RPMI8226 (cell line): ENCODE measurements around the gene MYH11.
A peak's percentile ranks its signal among the peaks of the same experiment; 100 is the strongest.
"Not testable (repeated sequence)": the region's sequence is repeated elsewhere in the genome, so short reads cannot be mapped to it uniquely, and the experiment has no call there.

ENCODE experiments used
- DNase-seq: peaks from one replicate; pipeline ENCODE4 v3.0.0-alpha.2; 2015

Gene MYH11

DNA sequence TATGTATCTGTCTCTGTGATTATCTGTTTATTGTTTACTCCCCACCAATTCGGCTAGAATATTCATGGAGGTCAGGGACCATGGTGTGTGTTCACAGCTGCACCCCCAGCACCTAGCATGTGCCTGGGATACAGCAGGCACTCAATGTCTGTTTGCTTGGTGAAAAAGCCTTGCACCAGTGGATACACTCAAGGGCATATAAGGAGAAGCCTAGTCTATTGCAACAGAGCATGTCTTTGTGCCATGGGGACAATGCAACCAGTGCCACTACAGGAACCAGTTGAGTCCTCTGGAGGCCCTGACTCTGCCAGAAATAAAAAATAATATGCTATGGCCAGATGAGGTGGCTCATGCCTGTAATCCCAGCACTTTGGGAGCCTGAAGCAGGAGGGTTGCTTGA, 113.2 kb downstream of the MYH11 start:
- DNase-seq, result no peak

DNA sequence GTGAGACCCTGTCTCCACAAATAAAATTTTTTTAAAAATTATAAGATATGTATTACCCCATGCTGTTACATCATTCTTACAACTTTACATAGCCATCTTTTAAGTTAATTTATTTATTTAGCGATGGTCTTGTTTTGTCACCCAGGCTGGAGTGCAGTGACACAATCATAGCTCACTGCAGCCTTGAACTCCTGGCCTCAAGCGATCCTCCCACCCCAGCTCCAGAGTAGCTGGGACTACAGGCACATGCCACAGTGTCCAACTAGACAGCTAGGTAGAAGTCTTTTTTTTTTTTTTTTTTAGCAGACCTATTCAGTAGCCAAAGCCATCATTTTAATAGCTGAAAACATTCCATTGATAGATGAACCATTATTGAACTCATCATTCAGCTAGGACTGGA, 114.1 kb downstream of the MYH11 start:
- DNase-seq, result no peak

DNA sequence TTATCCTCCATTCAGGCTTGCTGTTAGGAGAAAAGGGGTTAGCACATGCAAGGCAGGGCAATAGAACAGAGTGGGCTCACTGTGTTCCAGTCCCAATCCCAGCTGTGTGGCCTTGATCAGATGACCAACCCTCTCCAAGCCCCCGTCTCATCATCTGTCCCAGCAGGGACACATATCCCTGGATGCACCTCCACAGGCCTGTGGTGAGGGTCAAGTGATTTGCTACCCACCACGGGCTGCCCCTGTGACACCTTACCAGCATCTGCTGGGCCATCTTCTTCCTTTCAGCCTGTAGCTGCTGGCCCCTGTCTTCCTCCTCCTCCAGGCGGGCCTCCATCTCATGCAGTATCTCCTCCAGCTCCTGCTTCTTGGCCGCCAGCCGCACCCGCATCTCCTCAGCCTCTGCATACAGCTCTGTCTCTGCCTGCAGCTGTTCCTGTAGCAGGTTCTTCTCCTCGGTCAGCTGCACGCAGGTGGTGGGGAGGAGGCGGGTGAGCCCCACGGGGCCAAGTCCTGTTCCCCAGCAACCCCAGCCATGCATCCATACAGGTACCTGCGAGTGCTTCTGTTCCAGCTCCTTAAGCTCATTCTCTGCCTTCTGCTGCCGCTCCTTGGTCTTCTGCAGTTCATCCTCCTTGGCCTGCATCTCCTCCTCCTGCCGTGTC, 115.5 kb downstream of the MYH11 start:
- no peak for DNase-seq

DNA sequence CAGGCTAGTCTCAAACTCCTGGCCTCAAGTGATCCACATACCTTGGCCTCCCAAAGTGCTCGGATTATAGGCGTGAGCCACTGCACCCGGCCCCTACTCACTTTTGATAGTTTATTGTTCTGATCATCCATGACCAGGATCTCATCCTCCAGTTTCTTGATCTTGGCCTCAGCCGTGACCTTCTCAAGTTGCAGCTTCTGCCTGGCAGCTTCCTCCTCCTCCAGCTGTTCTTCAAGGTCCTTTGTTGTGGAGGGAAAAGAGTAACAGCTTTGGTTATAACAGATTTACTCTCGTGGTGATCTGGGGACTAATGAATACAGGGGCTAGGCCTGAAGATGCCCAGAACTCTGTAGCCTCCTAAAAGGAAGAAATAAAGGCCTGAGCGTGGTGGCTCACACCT, 116.9 kb downstream of the MYH11 start:
- no peak for DNase-seq

DNA sequence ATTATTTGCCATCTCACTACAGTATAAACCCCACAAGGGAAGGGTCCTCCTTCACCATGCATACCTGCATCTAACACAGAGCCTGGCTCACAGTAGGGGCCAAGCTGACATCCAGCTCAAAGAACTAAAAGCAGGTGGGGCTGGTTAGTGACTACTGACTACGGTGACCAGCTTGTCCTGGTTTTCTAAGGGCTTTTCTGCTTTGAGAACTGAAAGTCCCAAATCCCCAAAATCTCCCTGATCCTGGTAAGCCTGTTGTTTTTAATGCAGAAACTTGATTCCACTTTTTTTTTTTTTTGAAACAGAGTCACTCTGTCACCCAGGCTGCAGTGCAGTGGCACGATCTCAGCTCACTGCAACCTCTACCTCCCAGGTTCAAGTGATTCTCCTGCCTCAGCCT, 117.4 kb downstream of the MYH11 start:
- no peak for DNase-seq

DNA sequence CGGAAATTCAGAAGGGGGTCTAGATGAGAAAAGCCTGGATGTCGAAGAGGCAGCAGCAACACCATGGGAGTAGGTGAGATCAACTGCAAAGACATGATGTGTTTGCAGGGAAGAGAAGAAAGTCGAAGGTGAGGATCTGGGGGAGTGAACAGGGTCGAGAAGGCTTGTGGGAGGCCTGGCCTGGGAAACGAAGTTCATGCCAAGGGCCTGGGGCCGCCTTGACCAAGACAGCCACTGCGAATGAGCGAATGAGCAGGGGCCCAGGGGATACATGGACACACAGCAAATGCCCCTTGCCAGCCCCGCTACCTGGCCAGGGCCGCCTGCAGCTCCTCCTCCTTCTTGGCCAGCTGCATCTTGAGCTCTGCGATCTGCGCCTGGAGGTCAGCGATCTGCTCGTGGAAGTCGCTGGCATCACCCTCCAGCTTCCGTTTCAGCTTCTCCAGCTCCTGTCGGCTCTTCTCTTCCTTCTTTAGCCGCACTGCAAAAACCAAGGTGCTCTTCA, 119.6 kb downstream of the MYH11 start:
- no peak for DNase-seq

DNA sequence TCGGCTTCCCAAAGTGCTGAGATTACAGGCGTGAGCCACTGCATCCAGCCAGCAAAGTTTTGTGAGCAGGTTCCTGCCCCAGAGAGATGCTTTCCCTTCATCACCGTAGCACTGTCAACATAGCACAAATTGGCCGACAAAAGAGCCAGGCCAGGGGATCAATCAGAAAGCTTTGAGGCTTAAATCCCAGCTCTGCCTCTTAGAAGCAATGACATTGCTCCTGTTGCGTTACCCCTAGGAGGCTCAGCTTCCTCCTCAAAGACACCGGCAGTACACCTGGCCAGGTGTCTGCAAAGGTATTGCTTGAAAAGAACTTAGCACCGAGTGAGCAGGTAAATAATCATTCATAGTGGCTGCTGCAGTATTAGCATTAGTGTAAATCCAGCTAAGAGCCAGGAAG, 120.3 kb downstream of the MYH11 start:
- no peak for DNase-seq

DNA sequence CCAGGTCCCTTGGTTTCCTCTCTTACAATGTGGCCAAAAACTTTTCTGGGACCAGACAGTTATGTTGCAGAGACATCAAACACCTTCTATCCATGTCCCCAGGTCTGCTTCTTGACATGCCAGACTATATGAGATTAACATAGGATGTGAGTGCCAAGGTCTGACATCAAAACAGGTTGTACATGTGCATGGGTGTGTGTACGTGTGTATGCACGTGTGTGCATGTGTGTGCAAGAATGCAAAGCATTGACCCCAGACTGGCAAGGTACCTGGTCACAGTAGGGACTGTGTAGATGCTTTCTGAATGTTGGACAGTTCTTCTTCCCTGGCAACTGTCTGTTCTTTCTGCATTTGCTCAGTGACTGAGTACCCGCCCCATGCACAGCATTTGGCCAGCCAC, 121.2 kb downstream of the MYH11 start:
- DNase-seq, result no peak

DNA sequence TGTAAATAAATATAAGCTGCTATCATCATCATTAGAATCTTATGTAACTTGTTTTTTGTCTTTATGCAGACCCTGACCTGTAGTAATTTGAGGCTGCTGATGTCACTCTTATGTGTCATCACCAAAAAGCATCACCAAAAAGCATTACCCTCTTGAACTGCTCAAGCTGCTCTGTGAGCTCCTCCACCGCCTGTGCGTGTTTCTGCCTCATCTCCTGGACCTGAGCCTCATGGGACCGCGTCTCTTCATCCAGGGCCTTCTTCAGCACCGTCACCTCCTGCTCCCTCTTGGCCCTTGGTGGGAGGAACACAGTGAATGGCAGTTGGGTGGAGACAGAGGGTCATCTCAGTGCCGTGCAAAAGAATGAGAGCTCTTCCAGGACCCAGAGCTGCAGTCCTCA, 124.4 kb downstream of the MYH11 start:
- DNase-seq, result no peak

DNA sequence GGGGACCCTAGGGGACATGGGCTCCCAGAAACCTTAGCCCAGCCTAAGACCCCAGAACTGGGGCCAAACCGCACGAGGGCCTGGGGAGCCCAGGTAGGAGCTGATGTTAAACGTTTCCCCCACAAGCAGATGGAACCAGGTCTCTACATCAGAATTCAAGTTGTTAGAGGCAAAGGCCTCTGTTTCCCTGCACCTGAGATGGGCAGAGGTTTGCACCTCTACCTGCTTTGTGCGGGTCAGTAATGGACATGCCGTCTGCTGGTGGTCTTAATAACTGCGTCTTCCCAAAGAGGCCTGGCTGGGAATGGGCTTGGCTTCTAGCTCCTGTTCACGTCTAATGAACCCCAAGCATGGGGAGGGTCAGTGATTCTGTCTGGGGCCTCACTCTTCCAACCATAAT, 127.7 kb downstream of the MYH11 start:
- no peak for DNase-seq

DNA sequence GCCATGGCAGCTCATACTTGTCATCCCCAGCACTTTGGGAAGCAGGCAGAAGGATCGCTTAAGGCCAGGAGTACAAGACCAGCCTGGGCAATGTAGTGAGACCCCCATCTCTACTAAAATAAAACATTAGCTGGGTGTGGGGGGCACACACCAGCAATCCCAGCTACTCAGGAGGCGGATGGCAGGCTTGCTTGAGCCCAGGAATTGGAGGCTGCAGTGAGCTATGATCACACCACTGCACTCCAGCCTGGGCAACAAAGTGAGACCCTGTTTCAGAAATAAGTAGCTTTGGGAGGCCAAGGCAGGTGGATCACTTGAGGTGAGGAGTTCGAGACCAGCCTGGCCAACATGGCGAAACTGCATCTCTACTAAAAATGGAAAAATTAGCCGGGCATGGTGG, 129.1 kb downstream of the MYH11 start:
- not testable (repeated sequence) for DNase-seq

DNA sequence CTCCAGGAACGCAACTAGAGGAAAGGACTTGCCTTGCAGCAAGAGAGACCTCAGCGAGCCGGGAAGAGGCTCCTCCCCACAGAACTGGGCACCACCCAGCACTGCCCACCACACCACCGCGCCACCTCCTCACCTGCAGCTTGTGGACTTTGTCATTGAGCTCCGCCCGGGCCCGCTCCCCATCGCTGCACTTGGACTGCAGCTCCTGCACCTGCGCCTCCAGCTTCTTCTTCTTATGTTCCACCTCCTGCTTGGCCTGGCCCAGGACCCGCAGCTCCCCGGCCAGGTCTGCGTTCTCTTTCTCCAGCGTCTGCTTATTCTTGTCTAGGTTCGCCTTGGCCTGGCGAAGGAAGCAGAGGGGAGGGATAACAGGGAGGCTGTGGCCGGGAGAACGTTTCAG, 130.1 kb downstream of the MYH11 start:
- DNase-seq, result no peak

DNA sequence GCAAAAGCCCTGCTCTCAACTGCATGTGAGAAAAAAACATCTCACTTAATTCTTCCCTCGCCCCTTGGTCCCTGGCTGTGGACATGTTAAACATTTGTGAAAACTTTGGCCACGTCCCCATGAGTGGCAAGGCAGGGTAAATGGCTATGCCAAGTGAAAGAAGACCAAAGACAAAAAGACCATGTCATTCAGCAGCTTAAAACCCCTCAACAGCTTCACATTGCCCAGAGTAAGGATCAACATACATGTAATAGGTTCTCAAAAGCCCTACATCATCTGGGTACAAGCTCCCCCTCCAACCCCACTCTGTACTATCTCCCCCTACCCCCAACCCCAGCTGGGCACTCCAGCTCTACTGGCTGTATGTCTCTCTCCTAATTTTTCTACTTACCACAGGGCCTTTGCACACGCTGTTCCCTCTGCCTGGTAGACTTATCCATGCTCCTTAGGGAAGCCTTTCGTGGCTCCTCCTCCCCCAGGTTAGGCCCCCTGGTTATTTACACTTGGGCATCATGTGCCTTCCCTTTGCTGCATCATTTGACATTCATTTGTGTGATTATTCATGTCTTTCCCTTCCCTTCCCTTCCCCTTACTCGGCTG, 131.1 kb downstream of the MYH11 start:
- DNase-seq, result no peak

DNA sequence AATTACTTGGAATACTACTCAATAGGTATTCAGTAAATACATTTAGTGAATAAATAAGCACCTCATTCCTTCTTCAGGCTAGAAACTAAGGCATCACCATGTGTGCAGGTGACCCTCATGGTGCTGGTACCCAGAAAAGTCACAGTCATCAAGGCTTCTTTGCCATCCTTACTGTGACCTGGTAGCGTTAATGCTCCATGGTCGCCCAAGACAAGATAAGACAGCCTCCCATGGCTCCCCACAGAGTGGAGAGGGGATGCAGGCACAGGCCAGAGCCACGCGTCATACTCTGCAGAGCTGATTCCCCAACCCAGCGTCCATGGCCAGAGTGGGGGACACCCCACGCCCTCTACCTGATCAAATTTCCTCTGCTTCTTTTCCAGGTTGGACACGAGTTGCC, 133.0 kb downstream of the MYH11 start:
- no peak for DNase-seq

DNA sequence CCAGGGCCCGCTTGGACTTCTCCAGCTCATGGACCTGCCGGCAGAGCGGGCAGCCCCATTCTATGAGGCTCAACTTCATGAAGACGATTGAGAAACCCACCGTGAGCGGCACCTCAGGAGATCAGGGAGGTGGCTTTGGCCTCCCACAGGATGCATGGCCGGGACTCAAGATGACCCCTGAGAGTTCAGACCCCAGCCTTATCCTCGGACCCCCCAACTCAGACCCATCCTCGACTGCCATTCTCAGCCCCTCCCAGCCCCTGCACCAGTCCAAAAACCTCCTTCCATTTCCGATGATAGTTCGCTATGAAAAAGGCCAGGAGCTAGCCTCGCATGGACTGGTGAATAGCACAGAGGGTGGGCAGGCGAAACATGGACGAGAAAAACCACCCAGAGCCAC, 135.8 kb downstream of the MYH11 start:
- DNase-seq, result no peak

DNA sequence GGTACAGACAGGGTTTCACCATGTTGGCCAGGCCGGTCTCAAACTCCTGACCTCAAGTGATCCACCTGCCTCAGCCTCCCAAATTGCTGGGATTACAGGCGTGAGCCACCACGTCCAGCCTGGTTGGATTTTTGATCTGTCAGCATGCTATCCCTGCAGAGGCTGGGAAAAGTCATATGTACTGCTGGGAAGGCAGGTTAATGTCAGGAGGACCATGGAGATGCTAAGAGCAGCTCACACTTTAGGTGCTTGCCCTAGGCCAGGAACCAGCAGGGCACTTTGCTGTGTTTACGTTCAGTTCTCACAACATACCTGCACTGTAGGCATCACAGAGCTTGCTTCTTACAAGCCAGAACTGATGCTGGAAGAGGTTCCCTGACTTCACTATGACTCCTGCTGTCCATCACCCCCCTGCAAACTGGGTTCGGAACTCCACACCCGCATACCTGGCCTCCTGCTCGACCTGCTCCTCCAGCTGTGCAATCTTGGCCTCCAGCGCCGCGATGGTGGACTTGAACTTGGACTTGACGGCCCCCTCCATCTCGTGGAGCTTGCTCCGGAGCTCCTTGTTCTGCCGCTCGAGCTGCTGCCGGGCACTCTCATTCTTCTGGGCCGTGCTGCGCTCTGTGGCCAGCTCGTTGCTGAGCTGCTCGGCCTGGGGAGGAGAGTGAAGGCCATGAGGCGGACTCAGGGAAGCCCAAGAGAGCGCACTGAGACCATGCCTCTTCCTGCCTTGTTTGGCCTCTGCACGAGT, 140.0 kb downstream of the MYH11 start:
- no peak for DNase-seq

DNA sequence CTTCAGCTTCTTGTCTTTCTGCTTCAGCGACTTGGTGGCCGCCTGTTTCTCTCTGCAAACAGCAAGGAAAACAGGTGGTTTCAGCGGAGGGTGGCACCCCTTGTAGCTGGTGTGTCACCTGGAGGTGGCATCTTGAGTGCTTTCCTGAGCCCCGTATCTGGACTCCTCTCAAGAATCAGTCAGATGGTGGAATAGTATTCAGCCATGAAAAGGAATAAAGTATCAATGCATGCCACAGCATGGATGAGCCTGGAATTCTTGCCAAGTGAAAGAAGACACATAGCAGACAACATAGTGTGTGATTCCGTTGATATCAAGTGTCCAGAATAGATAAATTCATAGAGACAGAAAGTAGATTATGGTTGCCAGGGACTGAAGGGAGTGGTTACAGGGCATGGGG, 141.6 kb downstream of the MYH11 start:
- DNase-seq, result no peak

DNA sequence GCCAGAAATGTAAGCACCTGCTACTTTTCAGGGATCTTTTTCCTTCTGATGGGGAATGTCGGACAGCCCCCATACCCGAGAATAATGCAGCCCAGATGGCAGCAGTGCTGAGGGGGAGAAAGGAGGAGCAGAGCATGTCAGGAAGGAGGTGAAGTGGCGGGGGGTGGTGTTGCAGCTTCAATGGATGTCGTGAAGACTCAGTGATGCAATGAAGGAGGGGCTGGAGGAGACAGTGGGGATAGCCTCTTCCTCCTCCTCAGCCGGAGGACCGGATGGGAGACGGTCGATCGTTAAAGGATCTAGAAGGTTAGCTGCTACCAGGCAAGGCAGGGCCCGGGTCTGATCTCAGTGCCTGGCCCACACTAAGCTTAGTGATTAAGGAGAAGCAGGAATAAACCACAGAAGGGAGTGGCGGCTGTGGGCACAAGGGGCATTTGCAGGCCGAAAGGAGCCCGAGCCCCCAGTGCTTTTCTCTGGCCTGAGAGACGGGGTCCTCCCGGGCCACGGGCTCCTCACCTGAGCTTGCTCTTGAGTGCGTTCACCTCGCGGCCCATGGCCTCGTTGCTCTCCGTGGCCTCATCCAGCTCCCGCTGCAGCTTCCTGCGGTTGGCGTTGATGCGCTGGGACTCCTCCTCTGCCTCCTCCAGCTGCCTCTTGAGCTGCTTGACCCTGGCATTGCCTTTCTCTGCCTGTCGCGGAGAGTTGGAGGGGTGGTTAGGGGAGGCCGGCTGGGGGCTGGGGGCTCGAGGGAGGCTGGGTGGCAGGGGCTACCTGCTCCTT, 142.2 kb downstream of the MYH11 start:
- no peak for DNase-seq

DNA sequence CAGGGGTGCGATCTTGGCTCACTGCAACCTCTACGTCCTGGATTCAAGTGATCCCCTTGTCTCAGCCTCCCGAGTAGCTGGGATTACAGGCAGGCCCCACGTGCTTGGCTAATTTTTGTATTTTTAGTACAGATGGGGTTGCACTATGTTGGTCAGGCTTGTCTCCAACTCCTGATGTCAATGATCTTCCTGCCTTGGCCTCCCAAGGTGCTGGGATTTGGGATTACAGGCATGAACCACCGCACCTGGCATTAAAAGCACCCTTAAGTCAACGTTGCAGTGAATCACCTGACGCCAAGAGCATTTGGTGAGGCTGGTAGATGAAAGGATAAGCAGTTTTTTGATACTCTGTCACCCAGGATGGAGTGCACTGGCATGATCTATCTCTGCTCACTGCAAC, 147.8 kb downstream of the MYH11 start:
- no peak for DNase-seq

DNA sequence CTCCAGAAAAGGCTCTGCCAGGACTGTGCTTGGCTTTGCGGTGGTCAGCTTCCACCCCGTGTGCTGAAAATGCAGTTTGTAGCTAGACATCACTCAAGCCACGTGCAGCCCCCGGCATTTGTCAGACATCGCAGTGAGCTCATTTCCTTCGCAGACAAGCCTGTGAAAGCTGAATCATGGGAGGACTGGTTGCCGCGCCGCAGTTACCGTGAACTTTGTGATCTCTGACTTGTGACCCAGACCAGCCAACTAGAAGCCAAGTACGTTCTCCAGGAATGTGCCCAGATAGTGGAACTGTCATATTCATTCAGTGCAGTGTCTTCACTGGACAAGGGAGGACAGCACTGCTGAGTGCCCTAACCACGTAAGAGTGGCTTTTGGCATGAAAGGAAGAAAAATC, 148.7 kb downstream of the MYH11 start:
- no peak for DNase-seq

DNA sequence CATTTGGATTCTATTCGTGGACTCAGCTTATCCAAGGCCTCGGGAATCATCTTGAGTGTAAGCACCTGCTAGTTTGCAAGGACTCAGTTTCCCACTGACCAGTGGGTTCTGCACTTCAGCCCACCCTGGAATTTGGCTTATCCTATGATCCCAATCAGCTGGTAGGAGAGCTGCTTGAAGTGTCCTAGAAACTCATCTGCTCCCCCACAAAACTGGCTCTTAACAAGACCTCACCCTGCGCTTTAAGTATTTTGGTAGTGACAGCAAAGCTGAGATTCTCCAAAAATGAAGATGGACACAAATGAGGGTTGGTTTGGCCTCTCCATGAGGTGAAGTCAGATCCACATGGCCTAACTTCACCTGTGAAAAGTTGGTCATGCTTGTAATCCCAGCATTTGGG, 149.5 kb downstream of the MYH11 start:
- DNase-seq, result no peak

DNA sequence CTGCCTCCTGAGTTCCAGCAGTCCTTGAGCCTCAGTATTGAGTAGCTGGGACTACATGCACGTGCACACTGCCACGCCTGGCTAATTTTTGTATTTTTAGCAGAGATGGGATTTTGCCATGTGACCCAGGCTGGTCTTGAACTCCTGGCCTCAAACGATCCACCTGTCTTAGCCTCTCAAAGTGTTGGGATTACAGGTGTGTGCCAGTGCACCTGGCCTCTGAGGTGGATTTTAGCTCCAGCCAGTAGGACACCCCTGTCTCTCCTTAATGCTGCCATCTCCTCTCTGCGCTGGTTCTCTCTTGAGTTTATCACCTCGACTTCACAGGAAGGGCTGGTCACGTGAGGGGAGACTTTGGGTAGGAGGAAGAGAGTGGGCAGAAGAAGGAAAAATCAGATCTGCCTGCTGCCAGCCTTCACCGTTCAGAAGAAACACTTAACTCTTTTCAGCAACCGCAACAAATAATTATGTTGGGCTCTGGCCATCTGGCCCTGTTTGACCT, 151.7 kb downstream of the MYH11 start:
- DNase-seq, result no peak

DNA sequence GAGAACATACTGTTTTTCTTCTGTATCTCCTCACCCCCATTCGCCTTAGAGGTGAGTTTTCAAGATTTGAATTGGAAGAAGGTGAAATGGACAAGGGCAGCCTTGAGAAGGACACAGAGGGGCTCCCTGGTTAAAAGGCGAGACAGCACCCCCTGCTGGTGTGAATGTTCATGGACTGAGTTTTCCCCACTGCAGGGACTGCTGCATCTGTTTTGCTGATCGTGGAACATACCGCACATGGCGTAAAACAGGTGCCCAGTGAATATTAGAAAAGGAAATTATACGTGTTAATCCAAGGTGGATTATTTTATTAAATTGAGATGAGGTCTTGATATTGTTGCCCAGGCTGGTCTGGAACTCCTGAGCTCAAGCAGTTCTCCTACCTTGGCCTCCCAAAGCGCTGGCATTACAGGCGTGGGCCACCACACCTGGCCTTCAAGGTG, 152.3 kb downstream of the MYH11 start:
- DNase-seq, result peak; percentile 62
